ENCODE measurements around the gene LRMDA. TPM values are rescaled to one million over a fixed set of nuclear protein-coding genes. Genes with fewer than 3 reads are reported as not detected.

LRMDA gene
- total and polyA plus RNA-seq, 2 donors = 7.9 to 17.7 TPM

DNA sequence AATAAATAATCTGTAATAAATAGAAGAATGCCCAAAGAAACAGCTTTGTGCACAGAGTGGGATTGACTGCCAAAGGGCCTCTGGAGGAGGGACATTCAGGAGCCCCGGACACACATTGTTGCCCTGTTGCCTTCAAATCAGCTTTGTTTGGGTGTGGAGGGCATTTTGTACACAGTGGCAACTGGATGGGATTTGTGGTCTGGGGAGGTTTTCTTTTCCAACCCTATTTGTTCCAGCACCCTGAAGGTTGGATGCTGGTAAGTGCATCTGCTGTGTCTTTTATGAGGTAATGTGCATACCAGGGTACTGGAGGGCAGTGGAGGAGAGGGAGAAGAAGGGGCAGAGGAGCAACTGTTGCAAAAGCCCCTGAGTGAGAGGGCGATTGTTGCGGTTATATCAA, 6.3 kb downstream of the LRMDA start:
- 98% methylated on average over 3 of the region's 3 CpGs for WGBS
- H3K27ac ChIP-seq (ENCODE audit: low read depth) = no peak overlapping the region
- no peak for DNase-seq (ENCODE audit: extremely low spot score)
- H3K4me1 ChIP-seq (ENCODE audit: insufficient read depth) = no peaks in the 10 kb centered on the region
- no peak overlapping the region for H3K4me3 ChIP-seq (ENCODE audit: low read depth, low read length)
- H3K36me3 ChIP-seq (ENCODE audit: insufficient read depth) = no peaks in the 10 kb centered on the region

DNA sequence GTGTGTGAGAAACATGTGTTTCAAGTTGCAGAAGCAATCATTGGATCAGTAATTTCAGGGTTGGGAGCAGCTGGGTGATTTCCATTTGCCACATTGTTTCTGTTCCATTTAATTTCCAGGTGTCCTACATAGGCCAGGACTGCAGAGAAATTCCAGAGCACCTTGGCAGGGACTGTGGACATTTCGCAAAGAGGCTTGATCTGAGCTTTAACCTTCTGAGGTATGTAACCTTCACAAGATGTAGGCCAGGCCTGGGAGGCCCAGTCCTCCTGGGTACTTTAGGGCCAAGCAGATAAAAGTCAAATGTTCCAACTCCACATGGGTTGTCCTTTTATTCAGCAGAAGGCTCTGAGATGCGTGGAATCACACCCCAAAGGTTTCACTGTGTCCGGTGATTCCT, 6.9 kb downstream of the LRMDA start:
- Histone ChIP-seq H3K36me3 (ENCODE audit: insufficient read depth) (no peaks in the 10 kb centered on the region), H3K27ac (ENCODE audit: low read depth) (no peak overlapping the region), H3K4me3 (ENCODE audit: low read depth, low read length) (no peak overlapping the region), H3K4me1 (ENCODE audit: insufficient read depth) (no peaks in the 10 kb centered on the region)
- DNase-seq (ENCODE audit: extremely low spot score) = no peak
- 98% methylated on average over 3 of the region's 3 CpGs for WGBS

DNA sequence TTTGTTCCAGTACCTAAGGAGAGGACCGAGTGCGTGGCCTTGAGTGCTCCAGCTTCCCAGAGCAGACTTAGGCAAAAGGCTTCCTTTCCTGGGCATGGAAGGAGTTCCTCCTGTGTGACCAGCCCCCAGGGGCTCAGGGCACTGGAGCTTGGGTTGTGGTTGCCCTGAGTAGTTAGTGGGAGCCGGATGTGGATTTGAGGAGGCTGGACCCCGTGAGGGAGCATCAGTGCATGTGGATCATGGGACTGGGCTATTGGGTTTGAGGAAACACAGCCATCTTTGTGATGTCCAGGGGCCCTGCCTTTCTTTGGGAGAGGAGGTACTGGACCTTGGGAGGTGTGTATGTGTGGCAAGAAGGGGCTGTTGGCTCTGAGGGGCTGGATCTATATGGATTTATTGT, 8.4 kb downstream of the LRMDA start:
- 96% methylated on average over 4 of the region's 4 CpGs for WGBS
- no peak for DNase-seq (ENCODE audit: extremely low spot score)
- Histone ChIP-seq H3K4me1 (ENCODE audit: insufficient read depth) (no peaks in the 10 kb centered on the region), H3K4me3 (ENCODE audit: low read depth, low read length) (no peak overlapping the region), H3K27ac (ENCODE audit: low read depth) (no peak overlapping the region), H3K36me3 (ENCODE audit: insufficient read depth) (no peaks in the 10 kb centered on the region)

DNA sequence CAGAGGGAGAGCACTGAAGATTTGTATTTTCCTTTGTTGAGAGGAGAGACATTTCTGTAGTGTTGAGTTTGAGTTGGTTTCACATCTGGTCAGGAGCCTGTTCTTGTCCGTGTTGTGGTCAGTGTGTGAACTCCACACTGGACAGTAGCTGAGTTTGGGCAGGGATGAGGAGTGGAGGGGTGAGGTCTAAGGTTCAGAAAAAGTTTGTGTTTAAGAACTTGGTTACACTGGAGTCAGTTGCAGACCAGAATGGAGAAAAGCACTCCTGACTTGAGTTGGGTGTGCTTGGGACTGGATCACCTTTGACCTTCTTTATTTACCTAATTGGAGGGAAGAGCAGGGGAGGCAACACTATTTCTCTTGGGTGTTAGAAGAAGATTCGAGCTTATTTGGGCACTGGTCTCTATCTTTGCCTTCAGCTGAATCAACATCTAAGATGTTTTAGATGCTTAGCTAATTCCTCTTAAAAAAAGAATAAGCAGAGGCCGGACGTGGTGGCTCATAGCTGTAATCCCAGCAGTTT, 8.9 kb downstream of the LRMDA start:
- no peak for DNase-seq (ENCODE audit: extremely low spot score)
- H3K4me3 ChIP-seq (ENCODE audit: low read depth, low read length) = no peak overlapping the region
- no peaks in the 10 kb centered on the region for H3K4me1 ChIP-seq (ENCODE audit: insufficient read depth)
- no peaks in the 10 kb centered on the region for H3K36me3 ChIP-seq (ENCODE audit: insufficient read depth)
- 71% methylated on average over 4 of the region's 4 CpGs for WGBS
- H3K27ac ChIP-seq (ENCODE audit: low read depth) = no peak overlapping the region

DNA sequence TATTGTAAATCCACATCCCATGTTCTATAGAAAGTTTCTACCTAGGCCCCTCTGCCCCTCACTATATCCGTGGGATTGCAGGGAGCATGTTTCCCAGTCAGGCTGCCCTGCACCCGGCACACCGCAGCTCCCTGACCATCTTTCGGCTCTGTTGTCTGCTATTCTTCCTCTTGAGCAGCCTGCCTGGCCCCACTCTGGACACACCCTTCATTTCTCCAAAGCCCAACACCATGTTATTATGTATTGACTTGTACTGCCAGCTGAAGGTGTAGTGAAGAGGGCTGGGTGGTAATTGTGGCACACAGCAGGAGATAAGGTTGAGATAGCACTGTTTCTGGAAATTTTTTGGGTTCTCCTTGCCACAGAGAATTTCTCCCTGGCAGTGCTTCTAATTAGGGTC, 9.8 kb downstream of the LRMDA start:
- DNase-seq (ENCODE audit: extremely low spot score) = no peak
- Histone ChIP-seq H3K27ac (ENCODE audit: low read depth) (no peak overlapping the region), H3K4me3 (ENCODE audit: low read depth, low read length) (no peak overlapping the region), H3K4me1 (ENCODE audit: insufficient read depth) (no peaks in the 10 kb centered on the region), H3K36me3 (ENCODE audit: insufficient read depth) (no peaks in the 10 kb centered on the region)
- 88% methylated on average over 4 of the region's 4 CpGs for WGBS

DNA sequence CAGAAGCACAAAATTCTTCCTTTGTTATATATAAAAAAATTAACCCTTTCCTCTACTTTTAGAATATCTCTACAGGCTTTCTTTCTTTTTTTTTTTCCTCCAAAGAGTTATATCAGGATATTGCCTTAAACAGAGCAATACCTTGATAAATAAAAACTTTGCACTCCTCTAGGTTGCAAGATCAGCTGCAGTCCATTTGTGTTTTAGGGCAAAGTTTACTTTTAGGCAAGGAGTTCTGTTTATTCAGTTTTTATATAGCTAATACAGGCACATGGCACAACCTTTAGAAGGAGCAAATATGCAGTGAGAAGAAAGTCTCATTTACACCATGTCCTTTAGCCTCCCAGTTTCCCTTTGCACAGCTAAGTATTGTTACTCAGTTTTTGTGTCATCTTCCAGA, 10.3 kb downstream of the LRMDA start:
- Histone ChIP-seq H3K4me1 (ENCODE audit: insufficient read depth) (no peaks in the 10 kb centered on the region), H3K27ac (ENCODE audit: low read depth) (no peak overlapping the region), H3K36me3 (ENCODE audit: insufficient read depth) (no peaks in the 10 kb centered on the region), H3K4me3 (ENCODE audit: low read depth, low read length) (no peak overlapping the region)
- DNase-seq (ENCODE audit: extremely low spot score) = no peak

DNA sequence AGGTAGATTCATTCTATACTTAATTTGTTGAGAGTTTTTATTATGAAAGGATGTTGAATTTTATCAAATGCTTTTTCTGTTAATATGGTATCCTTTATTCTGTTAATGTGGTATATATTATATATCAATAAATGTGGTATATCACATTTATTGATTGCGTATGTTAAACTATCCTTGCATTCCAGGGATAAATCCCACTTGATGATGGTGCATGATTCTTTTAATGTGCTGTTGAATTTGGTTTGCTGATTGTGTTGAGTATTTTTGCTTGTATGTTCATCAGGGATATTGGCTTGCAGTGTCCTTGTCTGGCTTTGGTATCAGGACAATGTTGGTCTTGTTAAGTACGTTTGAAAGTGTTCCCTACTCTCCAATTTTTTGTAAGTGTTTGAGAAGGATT, 11.9 kb downstream of the LRMDA start:
- Histone ChIP-seq H3K36me3 (ENCODE audit: insufficient read depth) (no peaks in the 10 kb centered on the region), H3K4me3 (ENCODE audit: low read depth, low read length) (no peak overlapping the region), H3K4me1 (ENCODE audit: insufficient read depth) (no peaks in the 10 kb centered on the region), H3K27ac (ENCODE audit: low read depth) (no peak overlapping the region)
- DNase-seq (ENCODE audit: extremely low spot score) = no peak
- WGBS = 95% methylated on average over 2 of the region's 2 CpGs

DNA sequence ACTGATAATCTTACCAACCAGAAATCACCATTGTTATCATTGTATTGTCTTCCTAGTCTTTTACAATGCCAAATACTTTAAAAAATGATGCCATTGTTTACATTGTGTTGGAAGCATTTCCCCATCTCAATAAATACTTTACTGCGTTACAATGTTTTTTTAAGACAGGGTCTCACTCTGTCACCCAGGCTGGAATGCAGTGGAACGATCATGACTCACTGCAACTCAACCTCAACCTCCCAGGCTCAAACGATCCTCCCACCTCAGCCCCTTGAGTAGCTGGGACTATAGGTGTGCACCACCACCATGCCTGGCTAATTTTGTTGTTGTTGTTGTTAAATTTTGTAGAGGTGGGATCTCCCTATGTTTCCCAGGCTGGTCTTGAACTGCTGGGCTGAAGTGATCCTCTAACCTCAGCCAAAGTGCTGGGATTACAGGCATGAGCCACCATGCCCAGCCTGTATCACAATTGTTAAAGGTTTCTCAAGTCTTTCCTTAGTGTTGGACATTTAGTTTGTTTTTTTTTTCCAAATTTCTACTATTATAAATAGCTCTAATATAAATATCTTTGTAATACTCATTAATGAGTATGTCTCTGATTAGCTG, 13.5 kb downstream of the LRMDA start:
- no peak overlapping the region for H3K4me3 ChIP-seq (ENCODE audit: low read depth, low read length)
- no peaks in the 10 kb centered on the region for H3K36me3 ChIP-seq (ENCODE audit: insufficient read depth)
- no peak for DNase-seq (ENCODE audit: extremely low spot score)
- no peaks in the 10 kb centered on the region for H3K4me1 ChIP-seq (ENCODE audit: insufficient read depth)
- H3K27ac ChIP-seq (ENCODE audit: low read depth) = no peak overlapping the region
- 63% methylated on average over 3 of the region's 3 CpGs for WGBS

DNA sequence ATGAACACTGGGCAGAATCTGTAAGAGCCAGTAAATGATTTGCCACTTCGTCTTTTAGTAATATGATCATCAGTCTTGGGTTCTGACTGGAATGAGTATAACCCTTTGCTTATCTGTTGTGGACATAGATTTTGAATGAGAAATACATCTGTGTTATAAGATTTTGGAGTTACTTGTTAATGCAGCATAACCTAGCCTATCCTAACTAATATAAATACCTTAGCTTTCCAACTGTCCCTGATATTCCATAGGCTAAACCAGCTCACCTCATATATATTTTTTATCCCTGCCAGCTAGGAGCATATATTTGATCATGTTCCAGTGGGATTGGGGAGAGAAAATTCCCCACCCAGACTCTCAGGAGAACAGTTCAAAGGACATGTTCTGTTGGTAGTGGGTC, 15.1 kb downstream of the LRMDA start:
- WGBS = 99% methylated on average over 1 of the region's 1 CpG
- H3K36me3 ChIP-seq (ENCODE audit: insufficient read depth) = no peaks in the 10 kb centered on the region
- no peak for DNase-seq (ENCODE audit: extremely low spot score)
- no peak overlapping the region for H3K27ac ChIP-seq (ENCODE audit: low read depth)
- no peak overlapping the region for H3K4me3 ChIP-seq (ENCODE audit: low read depth, low read length)
- H3K4me1 ChIP-seq (ENCODE audit: insufficient read depth) = no peaks in the 10 kb centered on the region

DNA sequence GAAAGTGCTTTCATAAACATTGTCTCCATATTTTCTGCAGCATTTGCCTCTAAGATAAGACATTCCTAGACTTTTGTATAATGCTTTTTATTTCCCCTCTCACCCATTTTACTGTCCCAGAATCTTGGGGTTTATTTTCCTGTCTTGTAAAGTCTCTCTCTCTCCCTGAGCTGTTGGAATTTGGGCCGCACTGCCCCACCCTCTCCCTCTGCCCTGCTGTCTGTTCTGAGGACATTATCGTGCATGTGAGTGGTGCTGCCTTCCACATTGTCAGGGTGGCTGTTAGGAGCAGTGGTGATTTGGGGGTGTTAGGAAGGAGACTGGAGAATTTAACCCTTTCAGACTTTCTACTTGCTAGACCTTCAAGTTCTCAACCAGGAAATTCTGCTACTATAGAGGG, 16.7 kb downstream of the LRMDA start:
- Histone ChIP-seq H3K27ac (ENCODE audit: low read depth) (no peak overlapping the region), H3K4me1 (ENCODE audit: insufficient read depth) (no peaks in the 10 kb centered on the region), H3K36me3 (ENCODE audit: insufficient read depth) (no peaks in the 10 kb centered on the region), H3K4me3 (ENCODE audit: low read depth, low read length) (no peak overlapping the region)
- WGBS = 61% methylated on average over 2 of the region's 2 CpGs
- DNase-seq (ENCODE audit: extremely low spot score) = no peak

DNA sequence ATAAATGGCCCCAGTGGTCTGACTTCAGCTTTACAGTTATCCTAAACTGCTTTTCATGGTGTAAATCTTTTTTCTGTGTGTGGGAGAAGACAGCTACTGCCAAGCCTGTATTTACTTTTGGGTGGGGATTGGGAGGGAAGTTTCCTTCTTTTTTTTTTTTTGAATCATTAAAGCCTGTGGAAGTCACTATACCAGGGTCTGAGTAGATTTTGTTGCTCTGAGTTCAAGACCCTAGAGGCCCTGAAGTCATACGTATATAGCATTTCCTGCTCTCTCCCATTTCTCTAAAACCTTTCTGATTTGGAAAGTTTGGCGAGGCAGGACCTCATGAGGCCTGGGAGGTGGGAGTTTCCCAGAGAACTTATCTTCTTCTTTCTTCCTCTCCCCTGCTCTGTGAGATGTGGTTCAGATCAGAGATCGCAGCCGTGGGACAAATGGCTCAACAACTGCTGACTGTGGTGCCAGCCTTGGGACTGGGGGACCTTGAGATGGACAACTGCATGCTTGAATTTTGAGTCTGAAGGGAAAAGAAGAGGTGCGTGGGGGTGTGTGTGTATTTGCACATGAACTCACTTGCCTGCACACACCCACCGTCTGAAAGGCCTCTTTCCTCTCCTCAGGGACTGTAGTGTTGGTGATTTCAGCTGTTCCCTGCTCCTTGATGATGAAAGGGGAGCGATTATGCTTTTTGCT, 18.1 kb downstream of the LRMDA start:
- no peak for DNase-seq (ENCODE audit: extremely low spot score)
- no peak overlapping the region for H3K4me3 ChIP-seq (ENCODE audit: low read depth, low read length)
- no peaks in the 10 kb centered on the region for H3K4me1 ChIP-seq (ENCODE audit: insufficient read depth)
- H3K27ac ChIP-seq (ENCODE audit: low read depth) = no peak overlapping the region
- H3K36me3 ChIP-seq (ENCODE audit: insufficient read depth) = no peaks in the 10 kb centered on the region
- WGBS = 84% methylated on average over 7 of the region's 7 CpGs

DNA sequence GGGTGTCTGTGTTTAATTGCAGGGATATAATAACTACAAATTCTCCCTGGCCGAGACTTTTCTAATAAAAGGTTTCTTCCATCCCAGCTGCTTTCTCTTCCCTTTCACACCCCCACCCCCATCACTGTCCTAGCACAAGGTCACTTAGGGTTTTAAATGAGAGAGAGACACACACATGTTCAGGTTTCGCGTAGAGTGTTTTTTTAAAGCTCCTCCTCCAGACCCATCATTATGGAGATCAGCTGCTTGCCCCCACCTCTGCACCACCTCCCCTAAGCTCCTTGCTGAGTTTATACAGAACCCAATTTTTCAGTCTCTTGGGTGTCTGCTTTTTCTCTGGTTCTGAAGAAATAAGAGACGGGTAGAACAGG, 18.6 kb downstream of the LRMDA start:
- WGBS = 74% methylated on average over 4 of the region's 4 CpGs
- Histone ChIP-seq H3K4me3 (ENCODE audit: low read depth, low read length) (no peak overlapping the region), H3K36me3 (ENCODE audit: insufficient read depth) (no peaks in the 10 kb centered on the region), H3K4me1 (ENCODE audit: insufficient read depth) (no peaks in the 10 kb centered on the region), H3K27ac (ENCODE audit: low read depth) (no peak overlapping the region)
- DNase-seq (ENCODE audit: extremely low spot score) = no peak

DNA sequence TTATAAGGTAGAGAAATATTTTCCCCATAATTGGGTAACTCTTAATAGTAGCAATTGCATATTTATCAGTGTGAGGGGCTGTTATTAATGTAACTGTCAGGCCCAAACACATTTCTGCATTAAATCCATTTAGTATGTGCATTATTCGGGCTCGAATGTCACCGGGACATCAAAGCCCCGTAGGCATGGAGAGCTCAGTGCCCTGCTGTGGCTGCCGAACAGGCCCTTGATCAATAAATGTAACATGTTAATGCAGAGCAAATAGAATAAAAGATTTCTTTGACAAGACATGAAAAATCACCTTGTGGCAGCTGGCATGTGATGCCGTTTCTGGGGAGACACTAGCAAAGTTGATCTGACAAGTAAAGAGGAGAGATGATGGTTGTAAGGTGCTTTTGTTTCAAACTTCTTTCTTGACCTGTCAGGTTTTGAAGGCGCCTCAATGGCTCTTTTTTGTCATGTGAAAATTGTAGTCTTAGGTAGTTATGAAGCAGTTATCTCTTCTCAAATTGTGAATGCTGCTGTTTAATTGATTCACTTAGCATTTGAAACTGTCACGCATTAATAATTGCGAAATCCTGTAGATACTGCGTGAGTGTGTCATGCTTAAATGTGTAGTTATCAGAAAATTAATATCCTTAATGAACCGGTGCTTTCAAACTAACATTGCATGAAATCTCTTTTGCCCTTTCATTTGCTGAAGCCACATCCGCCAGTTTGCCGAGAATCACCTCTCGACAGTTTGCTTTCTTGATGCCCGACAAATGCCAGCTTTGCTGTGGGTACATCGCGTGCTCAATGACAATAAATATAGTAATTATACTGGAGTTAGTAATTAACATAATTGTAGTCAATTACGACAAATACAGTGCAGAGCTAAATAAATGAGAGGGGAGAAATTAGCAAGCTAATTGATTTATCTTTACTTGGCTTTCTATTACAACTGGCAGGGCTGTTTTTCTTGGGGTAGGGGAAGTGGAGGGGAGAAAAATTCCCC, 19.5 kb downstream of the LRMDA start:
- Histone ChIP-seq H3K4me3 (ENCODE audit: low read depth, low read length) (no peak overlapping the region), H3K27ac (ENCODE audit: low read depth) (no peak overlapping the region), H3K4me1 (ENCODE audit: insufficient read depth) (no peaks in the 10 kb centered on the region), H3K36me3 (ENCODE audit: insufficient read depth) (no peaks in the 10 kb centered on the region)
- 95% methylated on average over 18 of the region's 18 CpGs for whole genome bisulfite sequencing
- DNase-seq (ENCODE audit: extremely low spot score) = no peak

DNA sequence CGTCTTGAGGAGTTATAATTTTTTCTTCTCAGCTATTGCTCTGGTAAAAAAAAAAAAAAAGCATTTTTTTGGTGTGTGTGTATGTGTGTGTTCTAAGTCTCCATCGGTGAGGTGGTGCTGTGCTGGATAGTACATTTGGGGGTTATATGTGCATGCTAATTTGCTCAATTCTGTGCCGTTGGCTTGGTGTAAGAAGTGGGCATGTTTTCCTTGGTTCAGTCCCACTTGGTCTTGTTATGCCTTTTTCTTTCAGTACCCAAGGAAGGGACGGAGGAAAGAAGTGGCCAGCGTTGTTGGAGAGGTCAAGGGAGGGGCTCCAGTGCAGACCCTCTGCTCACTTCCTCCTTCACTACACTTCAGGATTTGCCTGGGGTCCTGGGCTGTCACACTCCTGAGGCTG, 20.4 kb downstream of the LRMDA start:
- Histone ChIP-seq H3K36me3 (ENCODE audit: insufficient read depth) (no peaks in the 10 kb centered on the region), H3K4me3 (ENCODE audit: low read depth, low read length) (no peak overlapping the region), H3K4me1 (ENCODE audit: insufficient read depth) (no peaks in the 10 kb centered on the region), H3K27ac (ENCODE audit: low read depth) (no peak overlapping the region)
- DNase-seq (ENCODE audit: extremely low spot score) = no peak
- 80% methylated on average over 5 of the region's 5 CpGs for WGBS

Measured in urinary bladder (tissue), 4 donors.